AG08396 (cell line): ENCODE measurements around the gene F5.

Experiments
- DNase-seq: peaks from one replicate; pipeline ENCODE4 v3.0.0; 2012; ENCODE audit warnings: low spot score, mixed read lengths

The F5 gene

GRCh38 chr1:169588112-169588511 is 1.8 kb upstream of the F5 start:
- DNase-seq: no peak

- no peak for DNase-seq
Observed at GRCh38 chr1:169586067-169586394, 250 bp downstream of the F5 start.

GRCh38 chr1:169585181-169585580 is 1.1 kb downstream of the F5 start:
- no peak for DNase-seq

- DNase-seq: no peak
Observed at GRCh38 chr1:169584483-169585144, 1.7 kb downstream of the F5 start.

- DNase-seq: no peak
Observed at GRCh38 chr1:169577981-169578738, 8.1 kb downstream of the F5 start.

- no peak for DNase-seq
Observed at GRCh38 chr1:169576935-169577331, 9.3 kb downstream of the F5 start.

- no peak for DNase-seq
Observed at GRCh38 chr1:169576241-169576934, 9.9 kb downstream of the F5 start.

GRCh38 chr1:169574336-169574735 is 11.9 kb downstream of the F5 start:
- DNase-seq: no peak

GRCh38 chr1:169572187-169572586 is 14.1 kb downstream of the F5 start:
- DNase-seq: no peak

GRCh38 chr1:169571450-169571849 is 14.8 kb downstream of the F5 start:
- no peak for DNase-seq

- no peak for DNase-seq
Observed at GRCh38 chr1:169570172-169570574, 16.1 kb downstream of the F5 start.

- no peak for DNase-seq
Observed at GRCh38 chr1:169568497-169568896, 17.8 kb downstream of the F5 start.

GRCh38 chr1:169565335-169566271 is 20.7 kb downstream of the F5 start:
- DNase-seq: no peak

- DNase-seq: no peak
Observed at GRCh38 chr1:169563650-169564049, 22.6 kb downstream of the F5 start.

- DNase-seq: no peak
Observed at GRCh38 chr1:169563019-169563615, 23.2 kb downstream of the F5 start.

- DNase-seq: no peak
Observed at GRCh38 chr1:169561692-169562091, 24.6 kb downstream of the F5 start.

GRCh38 chr1:169557131-169557530 is 29.1 kb downstream of the F5 start:
- DNase-seq: no peak

- DNase-seq: peak; percentile 16
Observed at GRCh38 chr1:169550294-169550693, 36.0 kb downstream of the F5 start.

GRCh38 chr1:169548282-169548681 is 38.0 kb downstream of the F5 start:
- no peak for DNase-seq

GRCh38 chr1:169546087-169546995 is 39.9 kb downstream of the F5 start:
- DNase-seq: peak; percentile 25

GRCh38 chr1:169545472-169545871 is 40.8 kb downstream of the F5 start:
- DNase-seq: no peak
